Measurements from ENCODE around the gene SCG3.
A peak's percentile ranks its signal among the peaks of the same experiment; 100 is the strongest.

SCG3 gene

DNA sequence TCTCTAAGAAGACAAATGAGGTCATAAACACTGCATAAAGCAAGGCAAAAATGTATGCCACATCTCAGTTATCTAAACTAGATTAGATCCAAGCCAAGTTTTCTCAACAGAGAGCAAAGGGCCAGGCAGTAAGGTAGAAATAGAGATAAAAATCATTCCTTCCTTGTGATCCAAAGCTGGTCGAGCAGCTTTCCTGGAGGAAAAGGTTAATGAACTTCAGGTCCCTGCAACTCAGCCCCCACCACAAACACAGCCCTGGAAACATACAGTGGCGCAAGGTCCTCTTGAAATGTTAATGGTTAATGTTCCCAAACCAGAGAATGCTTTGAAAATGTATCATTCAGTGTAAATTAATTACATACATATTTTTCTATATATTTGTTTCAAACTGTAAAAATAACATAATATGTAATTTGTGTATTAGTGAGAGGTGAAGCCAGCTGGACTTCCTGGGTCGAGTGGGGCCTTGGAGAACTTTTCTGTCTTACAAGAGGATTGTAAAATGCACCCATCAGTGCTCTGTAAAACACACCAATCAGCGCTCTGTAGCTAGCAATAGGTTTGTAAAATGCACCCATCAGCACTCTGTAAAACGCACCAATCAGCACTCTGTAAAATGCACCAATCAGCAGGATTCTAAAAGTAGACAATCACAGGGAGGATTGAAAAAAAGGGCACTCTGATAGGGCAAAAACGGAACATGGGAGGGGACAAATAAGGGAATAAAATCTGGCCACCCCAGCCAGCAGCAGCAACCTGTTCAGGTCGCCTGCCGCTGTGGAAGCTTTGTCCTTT is 39.1 kb downstream of the SCG3 start:
- CTCF ChIA-PET: interaction anchor here (1.1 to 1.4 kb wide), 3 partner anchors 56 to 71 kb away, joined by 4 to 5 read pairs (median 4); no protein-coding TSS in a partner anchor
- H3K4me3 ChIP-seq (ENCODE audit: low read depth, low read length): no peak overlapping the region
- POLR2A ChIA-PET: no interaction called here
- TF ChIP-seq, protein P1, sequence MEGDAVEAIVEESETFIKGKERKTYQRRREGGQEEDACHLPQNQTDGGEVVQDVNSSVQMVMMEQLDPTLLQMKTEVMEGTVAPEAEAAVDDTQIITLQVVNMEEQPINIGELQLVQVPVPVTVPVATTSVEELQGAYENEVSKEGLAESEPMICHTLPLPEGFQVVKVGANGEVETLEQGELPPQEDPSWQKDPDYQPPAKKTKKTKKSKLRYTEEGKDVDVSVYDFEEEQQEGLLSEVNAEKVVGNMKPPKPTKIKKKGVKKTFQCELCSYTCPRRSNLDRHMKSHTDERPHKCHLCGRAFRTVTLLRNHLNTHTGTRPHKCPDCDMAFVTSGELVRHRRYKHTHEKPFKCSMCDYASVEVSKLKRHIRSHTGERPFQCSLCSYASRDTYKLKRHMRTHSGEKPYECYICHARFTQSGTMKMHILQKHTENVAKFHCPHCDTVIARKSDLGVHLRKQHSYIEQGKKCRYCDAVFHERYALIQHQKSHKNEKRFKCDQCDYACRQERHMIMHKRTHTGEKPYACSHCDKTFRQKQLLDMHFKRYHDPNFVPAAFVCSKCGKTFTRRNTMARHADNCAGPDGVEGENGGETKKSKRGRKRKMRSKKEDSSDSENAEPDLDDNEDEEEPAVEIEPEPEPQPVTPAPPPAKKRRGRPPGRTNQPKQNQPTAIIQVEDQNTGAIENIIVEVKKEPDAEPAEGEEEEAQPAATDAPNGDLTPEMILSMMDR (IDR thresholded peaks at IDR 0.05; ENCODE audit: insufficient read depth, low read length, missing control alignments): no peak
- DNase-seq (ENCODE audit: low read depth, low spot score): no peak

DNA sequence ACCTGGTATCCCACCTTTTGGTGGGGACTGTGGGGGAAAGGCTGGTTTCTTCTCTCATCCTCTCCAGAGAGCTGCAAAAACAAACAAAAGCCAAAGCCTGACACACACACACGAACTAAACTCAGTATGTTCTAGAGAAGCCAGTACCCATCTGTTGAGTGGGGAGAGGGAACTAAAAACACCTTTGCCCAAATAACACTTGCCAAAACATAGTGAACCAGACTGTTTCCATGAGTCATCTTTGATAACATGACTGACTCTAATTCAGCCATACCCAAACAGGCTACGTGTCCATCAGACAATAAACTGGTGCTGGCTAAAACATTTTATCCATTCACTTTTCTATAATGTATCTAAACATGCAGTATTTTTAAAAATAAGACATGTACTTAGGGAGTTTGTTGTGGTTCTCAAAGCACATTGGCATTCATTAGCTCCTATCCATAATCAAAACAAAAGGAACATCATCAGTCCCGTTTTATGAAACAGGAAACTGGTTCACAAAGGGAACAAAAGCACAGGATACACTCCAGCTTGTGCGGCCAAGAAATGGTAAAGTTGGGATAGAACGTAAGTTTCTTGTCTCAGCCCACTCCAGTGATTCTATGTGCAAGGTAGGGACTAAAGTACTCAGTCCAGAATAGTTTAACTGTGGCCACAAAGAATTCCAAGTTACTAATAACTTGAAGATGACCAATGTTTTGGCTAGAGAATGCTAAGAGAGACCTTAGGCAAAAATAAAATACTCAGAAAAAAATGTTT is 40.1 kb downstream of the SCG3 start:
- H3K4me3 ChIP-seq (ENCODE audit: low read depth, low read length): no peak overlapping the region
- TF ChIP-seq, protein P1 (IDR thresholded peaks at IDR 0.05; ENCODE audit: insufficient read depth, low read length, missing control alignments): no peak
- ChIA-PET CTCF (interaction anchor here (1.2 to 1.3 kb wide), 2 partner anchors 14 to 56 kb away, joined by 3 to 4 read pairs; no protein-coding TSS in a partner anchor), POLR2A (no interaction called here)
- DNase-seq (ENCODE audit: low read depth, low spot score): no peak

DNA sequence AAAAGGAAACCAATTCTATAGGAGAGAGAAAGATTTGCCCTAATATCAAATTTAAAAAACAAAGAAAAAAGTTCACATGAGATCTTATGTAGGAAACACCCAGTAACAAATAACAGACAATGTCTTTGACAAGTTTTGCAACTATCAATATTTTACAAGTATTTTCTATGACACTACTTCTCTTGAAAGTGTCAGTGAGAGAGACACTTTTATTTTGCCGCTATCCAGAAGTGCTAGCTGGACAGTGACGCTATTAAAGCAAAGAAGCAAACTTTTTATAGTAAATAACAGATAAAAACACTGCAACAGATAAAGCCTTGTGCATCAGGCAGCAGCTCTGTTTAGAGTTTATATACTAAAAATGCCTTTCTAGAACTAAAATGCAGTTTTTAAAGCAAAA is 42.9 kb downstream of the SCG3 start:
- CTCF ChIA-PET: interaction anchor here (3.6 kb wide), 1 partner anchor 52 kb away, joined by 10 read pairs; no protein-coding TSS in a partner anchor
- TF ChIP-seq, protein P1 (IDR thresholded peaks at IDR 0.05; ENCODE audit: insufficient read depth, low read length, missing control alignments): no peak
- POLR2A ChIA-PET: no interaction called here
- no peak overlapping the region for H3K4me3 ChIP-seq (ENCODE audit: low read depth, low read length)
- DNase-seq (ENCODE audit: low read depth, low spot score): no peak

DNA sequence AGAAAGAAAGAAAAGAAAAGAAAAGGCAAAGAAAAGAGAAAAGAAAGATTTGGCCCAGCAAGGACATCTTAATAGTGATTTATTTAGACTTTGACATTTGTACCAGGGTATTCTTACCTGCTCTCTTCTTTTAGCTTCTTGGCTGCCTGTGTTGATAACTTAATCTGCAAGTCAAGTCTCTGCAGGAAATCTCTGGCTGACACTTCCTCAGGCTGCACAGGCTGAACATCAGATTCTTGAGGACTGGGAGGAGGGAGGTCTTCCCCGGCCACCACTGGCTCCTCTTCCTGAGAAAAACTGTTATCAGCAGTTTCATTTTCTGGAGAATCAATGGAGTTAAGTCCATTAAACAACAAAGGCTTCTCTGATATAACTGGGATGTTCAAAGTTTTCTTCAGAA is 43.4 kb downstream of the SCG3 start:
- ChIA-PET CTCF (interaction anchor here (3.6 kb wide), 1 partner anchor 52 kb away, joined by 10 read pairs; no protein-coding TSS in a partner anchor), POLR2A (no interaction called here)
- TF ChIP-seq, protein P1 (IDR thresholded peaks at IDR 0.05; ENCODE audit: insufficient read depth, low read length, missing control alignments): no peak
- no peak for DNase-seq (ENCODE audit: low read depth, low spot score)
- H3K4me3 ChIP-seq (ENCODE audit: low read depth, low read length): no peak overlapping the region

DNA sequence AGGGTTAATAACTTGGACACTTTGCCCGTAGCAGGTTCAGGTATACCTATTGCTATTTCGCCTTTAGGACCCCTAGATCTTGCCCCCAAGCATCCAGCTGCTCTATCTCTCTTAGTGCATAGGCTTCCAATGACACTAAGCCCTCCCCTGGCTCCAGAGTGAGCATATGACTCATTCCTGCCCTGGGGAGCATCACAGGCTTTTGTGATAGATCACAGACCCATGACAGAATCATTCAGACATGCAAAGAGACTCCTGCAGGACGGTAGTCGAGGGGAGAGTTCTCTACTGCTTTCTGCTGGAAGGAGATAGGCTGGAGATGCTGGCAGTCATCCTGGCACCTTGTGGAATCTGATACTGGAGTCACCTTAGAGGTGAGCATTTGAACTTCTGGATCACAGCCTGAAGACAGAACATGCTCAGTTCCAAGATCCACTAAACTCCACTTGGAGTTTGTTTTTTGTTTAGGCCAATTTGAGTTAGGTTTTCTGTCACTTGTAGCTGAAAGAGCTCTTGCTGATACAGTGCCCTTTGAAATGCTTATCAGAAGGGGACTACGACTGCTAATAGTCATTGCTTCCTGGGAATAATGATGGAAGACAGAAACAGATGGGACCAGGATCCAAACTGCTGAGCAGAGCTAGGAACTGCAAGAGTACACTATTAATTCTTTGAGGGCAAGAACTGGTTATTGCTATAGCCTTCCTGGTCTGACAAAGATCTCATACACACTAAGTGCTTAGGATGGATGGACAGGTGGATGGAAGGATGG is 45.2 kb downstream of the SCG3 start:
- CTCF ChIA-PET: interaction anchor here (1.0 kb wide), 1 partner anchor 10 kb away, joined by 3 read pairs; no protein-coding TSS in a partner anchor
- POLR2A ChIA-PET: interaction anchor here (0.7 kb wide), 1 partner anchor 104 kb away, joined by 4 read pairs; the partner anchor contains the start of gene DMXL2
- no peak overlapping the region for H3K4me3 ChIP-seq (ENCODE audit: low read depth, low read length)
- TF ChIP-seq, protein P1 (IDR thresholded peaks at IDR 0.05; ENCODE audit: insufficient read depth, low read length, missing control alignments): no peak
- peak; percentile 56 for DNase-seq (ENCODE audit: low read depth, low spot score)
